Posterior vena cava (tissue), 2 donors: ENCODE data around the gene CADPS2. TPM values are rescaled to one million over a fixed set of nuclear protein-coding genes. Genes with fewer than 3 reads are reported as not detected.

Experiments used
- DNase-seq: peaks from one replicate; pipeline ENCODE4 v3.0.0-alpha.2; 2020; ENCODE audit warnings: low spot score
- intact Hi-C, 2 donors: fragments of 100-400 bp; cut with DNase I; formaldehyde crosslinking; loops; one replicate each; pipeline versions ENCODE4 v1.14.1 to v1.14.2; 2022 to 2023
- total RNA-seq, 2 donors: library from RNA; stranded (reverse); fragmentation: NEBNext Ultra II Directional; extraction: Animal tissue kit (Norgen Biotek cat#: 25700); gene quantifications; one replicate each; pipeline ENCODE4 v1.2.1, GENCODE V29; 2021
- donor health status: DM: yes; HTN: yes; CAD: no.
- donor health status: DM: yes; HTN: yes; CAD: no.

The CADPS2 gene
- total RNA-seq, 2 donors from 2014 or later: 15.6 to 19.1 TPM

DNA sequence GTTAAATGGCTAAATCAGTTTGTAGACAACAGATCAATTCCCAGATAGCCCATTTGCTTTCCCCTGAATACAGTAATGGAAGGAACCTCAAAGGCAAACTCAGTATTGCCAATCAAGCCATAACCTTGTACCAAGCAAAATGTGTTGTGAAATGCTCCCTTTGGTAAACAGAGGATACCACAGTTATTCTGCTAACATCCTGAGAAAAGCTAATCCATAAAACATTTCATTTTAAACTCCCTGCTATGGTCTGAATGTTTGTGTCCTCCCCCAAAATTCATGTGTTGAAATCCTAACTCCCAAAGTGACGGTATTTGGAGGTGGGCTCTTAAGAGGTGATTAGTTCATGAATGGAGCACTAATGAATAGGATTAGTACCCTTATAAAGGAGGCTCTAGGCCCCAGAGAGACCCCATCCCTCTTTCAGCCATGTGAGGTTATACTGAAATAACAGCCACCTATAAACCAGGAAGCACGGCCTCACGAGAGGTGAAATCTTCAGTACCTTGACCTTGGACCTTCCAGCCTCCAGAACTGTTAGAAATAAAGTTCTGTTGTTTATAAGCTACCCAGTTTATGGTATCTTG, 94.2 kb downstream of the CADPS2 start:
- no peak for DNase-seq
- intact Hi-C loops: no loop called here

DNA sequence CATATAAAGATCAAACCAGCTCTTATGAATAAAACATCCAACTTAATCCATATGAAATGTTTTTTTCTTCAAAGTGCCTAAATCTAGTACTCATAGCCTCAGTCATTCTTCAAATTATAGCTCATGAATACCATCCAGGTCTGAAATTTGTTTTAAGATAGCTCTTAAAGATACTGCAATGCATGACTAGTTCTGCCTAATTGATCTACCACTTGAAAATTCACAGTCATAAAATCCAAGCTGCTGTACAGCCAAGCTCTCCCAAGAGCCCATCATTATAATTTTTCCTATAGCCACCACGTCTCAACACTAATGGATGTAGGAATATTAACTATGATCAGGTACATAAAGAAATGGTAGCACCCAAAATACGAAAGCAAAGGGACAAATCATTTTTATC, 95.7 kb downstream of the CADPS2 start:
- intact Hi-C loops: no loop called here
- DNase-seq: no peak

DNA sequence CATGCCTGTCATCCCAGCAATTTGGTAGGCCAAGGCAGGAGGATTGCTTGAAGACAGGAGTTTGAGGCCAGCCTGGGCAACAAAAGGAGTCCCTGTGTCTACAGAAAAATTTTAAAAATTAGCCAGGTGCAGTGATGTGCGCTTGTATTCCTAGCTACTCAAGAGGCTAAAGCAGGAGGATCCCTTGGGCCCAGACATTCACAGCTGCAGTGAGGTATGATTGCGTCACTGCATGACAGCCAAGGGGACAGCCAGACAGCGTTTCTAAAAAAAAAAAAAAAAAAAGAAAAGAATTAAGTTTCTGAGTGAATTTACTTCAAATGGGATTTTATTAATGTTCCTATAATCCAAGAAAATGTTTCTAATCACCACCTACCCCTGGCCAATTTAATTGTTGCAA, 96.1 kb downstream of the CADPS2 start:
- DNase-seq: no peak
- intact Hi-C loops: no loop called here

DNA sequence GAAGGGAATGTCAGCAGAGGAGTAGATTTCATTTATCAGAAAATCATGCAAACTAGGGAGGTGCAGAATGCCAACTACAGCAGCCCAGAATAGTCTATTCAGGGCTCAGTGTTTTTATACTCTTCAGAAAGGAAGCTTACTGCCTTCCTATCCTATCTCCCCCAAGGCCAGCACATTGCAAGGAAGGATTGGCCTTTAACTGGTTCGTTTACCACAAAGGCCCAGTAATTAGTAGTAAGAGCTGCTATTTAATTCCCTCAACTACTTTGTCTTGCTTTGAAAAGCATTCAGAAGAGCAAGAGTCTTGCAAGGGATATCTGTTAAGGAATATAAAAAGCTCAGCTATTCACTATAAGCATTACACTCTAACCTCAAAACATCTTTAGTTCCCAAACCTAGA, 97.1 kb downstream of the CADPS2 start:
- intact Hi-C loops: no loop called here
- no peak for DNase-seq

DNA sequence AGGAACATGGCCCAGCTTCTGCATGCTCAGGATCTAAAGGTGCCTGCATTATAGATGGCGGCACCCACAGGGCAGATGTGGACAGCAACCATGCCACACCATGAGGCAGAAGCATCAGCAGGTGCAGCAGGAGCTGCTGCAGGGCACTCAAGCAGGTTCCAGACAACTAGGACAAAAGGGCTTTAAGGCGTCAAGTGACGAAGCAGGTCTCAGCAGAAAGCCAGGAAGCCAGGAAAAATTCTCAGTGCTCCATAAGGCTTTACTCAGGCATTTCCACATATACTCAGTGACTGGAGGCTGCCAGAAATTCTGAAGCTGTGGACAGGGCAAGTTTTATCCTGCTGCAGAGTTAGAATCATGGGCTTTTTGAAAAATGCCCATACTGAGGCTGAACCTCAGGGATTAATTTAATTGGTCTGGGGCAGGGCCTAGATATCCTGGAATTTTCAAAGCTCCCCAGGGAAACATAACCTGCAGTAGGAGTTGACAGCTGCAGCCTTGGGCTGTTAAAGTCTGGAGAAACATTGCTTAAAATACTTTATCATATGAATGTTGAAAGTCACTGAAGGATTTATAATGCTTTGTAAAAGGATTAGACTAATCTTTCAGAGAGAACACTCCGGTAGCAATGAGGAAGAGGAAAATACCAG, 115.4 kb downstream of the CADPS2 start:
- intact Hi-C loops: no loop called here
- DNase-seq: no peak

DNA sequence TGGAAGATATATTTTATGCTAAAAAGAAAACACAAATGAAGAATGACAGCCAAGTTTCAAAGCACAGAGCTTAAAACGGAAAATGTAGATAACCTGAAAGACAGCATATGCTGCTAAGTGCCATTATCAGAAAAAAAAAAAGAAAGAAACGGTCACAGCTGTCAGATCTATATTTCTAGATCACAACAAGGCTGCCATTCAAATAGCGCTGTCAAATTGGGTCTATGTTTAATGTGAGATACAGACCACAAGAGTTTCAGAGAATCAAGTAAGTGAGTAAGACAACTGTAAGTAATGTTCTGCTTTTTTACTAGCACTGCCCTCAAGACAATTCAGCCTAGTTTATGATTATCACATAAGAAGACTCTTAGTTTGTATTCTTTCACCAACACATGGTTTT, 117.4 kb downstream of the CADPS2 start:
- intact Hi-C loops: no loop called here
- no peak for DNase-seq

DNA sequence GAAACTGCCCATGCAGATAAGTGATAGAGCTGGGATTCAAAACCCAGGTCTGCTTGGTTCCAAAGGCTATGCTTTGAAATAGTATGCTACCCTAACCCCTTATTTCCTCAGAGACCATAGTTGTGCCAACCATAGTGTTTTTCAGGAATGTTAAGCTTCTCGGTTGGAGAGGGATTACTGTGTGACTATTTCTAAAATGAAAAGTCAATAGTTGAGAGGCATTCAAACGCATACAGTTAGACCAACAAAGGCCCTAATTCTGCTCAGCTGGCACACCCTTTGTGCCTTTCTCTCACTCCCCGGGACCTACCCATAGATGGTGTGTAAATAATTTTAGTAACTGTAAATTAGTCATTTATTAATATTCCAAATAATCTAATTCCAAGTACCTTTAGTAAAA, 118.9 kb downstream of the CADPS2 start:
- intact Hi-C loops: no loop called here
- DNase-seq: no peak

DNA sequence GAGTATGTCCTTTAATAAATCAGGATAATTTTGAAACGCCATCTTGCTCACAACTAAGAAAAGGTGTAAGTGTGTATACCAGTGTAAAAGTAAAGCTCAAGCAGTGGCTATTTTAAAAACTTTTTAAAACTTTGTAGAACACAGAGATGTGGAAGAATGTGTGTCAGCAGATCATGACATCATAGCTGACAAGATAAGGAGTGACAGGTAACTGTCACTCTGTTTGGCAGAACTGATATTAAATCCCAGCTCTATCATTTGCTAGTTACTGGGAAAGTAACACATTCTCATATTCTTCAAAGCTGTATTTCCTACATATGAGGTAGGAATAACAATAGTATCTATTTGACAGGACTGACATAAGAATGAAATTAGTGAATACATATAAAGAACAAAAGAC, 119.7 kb downstream of the CADPS2 start:
- no peak for DNase-seq
- intact Hi-C loops: no loop called here

DNA sequence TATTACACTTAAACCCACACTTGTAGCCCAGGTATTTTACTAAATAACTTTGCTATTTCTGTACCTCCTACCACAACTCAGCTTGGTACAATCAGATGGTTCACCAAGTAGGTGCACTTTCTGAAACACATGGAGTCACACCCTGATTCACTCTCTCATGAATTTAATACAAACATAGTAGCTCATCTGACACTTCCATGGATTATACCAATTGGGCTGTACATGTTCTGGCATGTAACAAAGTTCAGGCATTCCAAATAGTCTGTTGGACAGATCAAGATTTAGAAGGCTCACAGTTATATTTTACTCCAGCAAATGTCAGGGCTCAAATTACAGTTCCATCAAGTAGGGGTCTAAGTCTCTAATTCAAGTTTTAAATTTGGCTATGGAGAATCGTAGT, 121.4 kb downstream of the CADPS2 start:
- DNase-seq: no peak
- intact Hi-C loops: no loop called here

DNA sequence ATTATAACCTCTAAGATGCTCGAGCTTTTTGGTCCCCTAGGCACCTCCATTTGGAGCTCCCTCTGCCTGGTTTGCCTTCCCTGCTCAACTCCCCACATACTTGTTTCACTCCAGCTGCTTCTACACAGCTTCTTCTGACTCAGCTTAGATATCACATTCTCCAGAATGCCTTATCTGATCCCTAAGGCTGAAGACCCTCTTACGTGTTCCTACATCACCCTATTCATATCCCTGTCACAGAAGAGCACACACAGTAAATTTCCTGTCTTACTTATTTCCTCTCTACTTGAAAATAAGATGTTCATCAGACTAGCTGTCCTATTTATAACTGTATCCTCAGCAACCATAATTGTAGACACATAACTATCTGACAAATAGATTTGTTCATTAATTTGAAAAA, 122.2 kb downstream of the CADPS2 start:
- no peak for DNase-seq
- intact Hi-C loops: no loop called here

DNA sequence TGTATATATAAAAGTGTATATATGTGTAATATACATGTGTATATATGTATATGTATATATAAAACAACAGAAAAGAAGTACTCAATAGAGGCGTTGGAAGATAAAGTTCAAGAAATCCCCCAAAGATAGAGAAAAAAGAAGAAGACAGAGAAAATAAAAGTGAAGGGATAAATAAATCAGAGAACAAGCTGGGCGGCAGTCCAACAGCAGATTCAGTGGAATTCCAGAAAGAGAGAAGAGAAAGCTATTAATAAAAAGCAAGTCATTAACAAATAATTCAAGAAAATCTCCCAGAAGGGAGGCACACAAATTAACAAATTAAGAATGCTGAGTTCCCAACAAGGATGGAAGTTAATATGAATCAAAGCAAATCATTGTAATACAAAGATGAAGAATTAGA, 124.2 kb downstream of the CADPS2 start:
- DNase-seq: no peak
- intact Hi-C loops: no loop called here

DNA sequence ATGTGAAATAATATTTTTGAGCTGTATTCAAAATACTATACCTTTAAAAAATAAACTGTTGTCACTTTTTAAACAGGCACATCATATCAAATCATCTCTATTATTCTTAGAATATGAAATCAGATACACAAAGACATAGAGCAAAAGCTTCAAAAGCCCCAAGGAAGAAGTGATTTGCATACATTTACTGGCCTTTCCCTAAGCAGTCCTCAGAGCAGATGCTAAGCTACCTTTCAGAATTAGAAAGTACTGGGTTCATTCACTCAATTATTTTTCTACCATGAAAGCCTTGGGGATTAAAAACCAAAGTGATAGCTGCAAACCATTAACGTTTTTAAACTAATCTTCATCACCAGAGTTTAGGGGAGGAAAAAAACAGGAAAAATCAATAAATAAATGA, 127.8 kb downstream of the CADPS2 start:
- intact Hi-C loops: no loop called here
- no peak for DNase-seq

DNA sequence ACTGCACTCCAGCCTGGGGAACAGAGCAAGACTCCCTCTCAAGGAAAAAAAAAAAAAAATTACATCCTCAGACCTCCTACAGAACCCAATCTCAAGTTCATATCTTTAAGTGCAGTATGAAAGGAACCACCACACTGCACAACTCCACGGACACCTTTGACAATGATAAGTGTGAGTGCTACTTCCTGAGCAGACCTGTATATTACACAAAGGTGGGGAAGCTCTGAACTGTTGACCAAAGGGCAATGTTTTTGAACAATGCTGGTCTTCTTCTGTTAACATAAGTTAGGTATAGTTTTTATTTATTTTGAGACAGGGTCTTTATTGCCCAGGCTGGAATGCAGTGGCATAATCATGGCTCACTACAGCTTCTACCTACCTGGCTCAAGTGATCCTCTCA, 129.4 kb downstream of the CADPS2 start:
- no peak for DNase-seq
- intact Hi-C loops: no loop called here

DNA sequence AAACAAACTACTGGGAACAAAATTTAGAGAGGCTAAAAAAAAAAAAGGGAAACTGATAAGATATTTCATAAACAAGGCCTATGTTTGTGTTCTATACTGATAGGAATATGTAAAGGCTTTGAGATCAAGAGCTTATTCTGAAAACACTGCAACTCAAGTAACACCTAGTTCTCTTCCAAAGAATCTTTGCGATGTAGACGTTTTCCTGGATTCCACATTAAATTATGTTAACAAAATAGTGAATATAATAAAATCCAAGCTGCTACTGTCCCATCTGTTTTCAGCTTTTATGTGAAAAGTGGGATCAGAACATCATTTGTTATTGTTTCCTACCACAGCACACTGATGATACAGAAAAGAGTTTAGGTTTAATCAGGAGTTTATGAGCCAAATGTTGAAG, 130.6 kb downstream of the CADPS2 start:
- no peak for DNase-seq
- intact Hi-C loops: no loop called here

DNA sequence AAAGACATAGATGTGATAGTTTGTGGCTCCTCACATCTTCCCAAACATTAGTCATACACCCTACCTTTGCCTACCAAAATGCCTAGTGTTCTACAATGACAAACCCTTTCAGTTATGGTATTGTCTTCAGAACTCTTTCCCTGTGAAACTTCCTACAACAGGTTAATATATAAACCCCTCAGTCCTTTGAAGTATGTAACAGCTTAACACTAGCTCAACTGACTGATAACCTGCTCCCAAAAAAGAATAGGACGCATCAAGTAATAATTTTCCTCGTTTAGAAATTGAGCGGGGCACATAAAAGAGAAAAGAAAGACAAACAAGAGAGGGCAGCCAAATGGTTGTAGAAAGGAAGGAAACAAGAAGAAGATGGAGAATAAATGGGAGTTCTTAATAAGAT, 133.7 kb downstream of the CADPS2 start:
- no peak for DNase-seq
- intact Hi-C loops: no loop called here

DNA sequence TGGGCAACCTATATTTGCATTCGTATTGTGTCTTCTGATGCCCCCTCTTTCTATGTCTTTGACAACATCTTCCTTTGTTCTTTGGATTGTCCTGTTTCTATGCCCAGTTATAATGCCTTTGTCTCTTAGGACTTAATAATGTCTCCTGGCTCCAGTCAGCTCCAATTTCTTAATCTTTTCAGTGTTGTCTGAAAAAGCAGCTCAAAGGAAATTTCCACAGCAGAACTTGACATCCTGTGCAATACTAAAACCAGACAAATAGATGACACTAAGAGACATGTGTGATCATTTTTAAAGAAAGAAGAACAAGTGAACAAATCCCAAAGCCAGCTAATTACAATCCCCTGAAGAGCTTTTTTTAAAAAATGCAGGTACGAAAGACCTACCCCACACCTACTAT, 135.9 kb downstream of the CADPS2 start:
- intact Hi-C loops: no loop called here
- DNase-seq: no peak

DNA sequence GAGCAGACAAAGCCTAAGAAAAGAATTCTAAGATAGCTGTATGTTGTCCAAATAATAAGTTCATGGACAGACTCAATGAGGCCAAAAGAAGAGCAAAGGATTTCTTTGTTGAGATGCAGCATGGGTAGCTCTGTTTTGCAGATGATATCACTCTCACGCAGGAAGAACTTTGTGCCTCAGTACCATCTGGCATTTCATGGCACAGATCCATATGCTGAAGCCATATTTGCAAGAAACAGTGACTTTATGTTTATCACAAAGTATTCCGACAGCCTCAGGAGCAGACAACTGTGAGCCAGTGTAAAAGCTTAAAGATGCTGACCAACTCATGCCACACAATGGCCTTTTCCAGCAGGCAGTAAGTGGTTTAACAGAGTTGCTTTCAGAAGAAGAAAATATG, 138.1 kb downstream of the CADPS2 start:
- intact Hi-C loops: no loop called here
- DNase-seq: no peak

DNA sequence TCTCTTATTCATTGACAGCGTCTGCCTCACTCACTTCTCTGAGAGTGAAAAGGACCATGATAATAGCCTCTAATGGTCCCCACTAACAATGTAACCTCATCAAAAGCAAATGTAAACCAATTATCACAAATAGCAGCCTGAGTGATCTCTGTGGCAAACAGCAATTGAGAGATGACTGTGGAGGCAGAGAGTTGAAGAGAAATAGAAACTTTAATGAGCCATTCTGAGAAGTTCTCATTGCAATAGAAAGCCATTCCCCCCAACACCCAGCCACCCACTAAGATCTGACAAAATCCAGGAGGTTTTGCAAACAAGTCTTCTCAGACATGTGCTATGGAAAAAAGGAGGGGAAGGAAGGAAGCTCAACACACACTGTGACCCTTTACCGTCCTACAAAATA, 139.3 kb downstream of the CADPS2 start:
- no peak for DNase-seq
- intact Hi-C loops: no loop called here

DNA sequence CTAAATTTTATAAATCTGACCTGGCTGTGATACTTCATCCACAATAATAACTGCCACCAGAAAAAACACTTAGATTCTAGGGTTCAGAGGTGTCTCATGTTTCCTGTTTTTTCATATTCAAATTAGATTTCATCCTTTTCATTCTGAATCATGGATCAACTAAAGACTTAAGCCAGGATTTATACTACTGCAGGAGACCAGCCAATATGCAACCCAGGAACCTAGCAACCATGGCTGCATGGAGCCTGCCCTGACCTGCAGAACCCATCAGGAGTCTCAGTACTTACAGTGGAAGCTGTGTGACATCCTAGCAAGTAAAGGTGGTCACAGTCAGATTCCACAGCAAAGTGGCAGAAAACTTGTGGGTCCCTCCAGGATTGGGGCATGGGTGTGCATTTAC, 143.0 kb downstream of the CADPS2 start:
- DNase-seq: no peak
- intact Hi-C loops: no loop called here

DNA sequence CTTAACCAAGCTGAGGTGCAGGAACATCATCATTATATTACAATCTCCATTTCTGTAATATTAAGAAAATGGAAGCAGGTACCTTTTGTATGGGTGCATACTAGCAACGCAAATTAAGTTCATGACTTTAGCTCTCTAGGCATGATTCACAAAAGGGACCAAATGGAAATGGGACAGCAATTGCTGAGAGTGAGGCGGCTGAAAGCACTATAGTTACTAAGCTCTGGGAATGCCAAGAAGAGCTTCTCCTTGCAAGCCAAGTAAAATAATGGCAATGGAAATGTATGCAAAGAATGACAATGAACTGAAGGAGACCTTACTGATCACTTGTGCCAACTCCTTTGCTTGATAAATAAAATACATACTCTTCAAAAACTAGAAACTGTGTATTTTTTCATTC, 147.3 kb downstream of the CADPS2 start:
- no peak for DNase-seq
- intact Hi-C loops: no loop called here

DNA sequence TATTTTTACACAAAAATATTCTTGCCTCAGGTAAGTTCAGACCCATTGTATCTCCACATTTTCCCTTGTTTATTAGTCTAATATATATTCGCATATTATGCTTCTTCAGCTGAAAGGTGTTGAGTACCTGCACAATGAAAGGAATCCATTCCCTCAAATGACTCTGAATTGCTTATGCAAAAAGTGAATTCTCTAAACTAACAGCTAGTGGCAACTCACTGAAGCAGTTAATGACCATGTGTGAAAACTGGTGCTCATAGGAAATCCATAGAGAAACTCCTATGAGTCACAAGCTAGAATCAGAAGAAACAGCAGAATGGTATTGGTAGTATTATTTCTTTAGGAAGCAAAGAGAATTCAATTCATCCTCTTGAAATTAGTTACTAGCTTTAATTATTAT, 150.1 kb downstream of the CADPS2 start:
- intact Hi-C loops: no loop called here
- no peak for DNase-seq

DNA sequence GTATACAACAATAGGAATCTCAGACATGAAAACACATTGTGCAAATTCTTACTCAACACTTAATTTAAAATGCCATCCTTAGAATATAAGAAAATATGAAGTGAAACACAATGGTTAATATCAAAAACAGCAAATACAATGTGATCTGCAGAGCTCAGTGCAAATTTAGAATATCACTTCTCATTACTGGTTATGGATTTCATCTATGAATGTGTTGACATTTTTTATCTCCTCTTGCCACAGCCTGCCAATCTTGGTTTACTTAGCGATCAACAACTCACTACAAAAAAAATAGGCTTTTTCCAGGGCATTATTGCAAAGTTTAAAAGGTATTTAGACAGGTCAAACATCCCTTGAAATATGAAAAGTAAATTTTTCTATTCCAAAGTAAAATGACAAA, 158.5 kb downstream of the CADPS2 start:
- intact Hi-C loops: no loop called here
- DNase-seq: no peak
